ENCODE measurements around the gene SERPINB5. TPM values are rescaled to one million over a fixed set of nuclear protein-coding genes. Genes with fewer than 3 reads are reported as not detected.

The SERPINB5 gene
- polyA plus RNA-seq (2011; rRNA removed) (0.11 and 0.12 TPM in 2 replicates), polyA plus RNA-seq (2017; fragmentation: RNase III; extraction: RNeasy Plus Mini Kit Qiagen cat#74134 plus additional on column Dnase treatment) (0.04 to 0.08 TPM (median 0.08 TPM) in 3 replicates), polyA minus RNA-seq (2011; rRNA and poly(A)+ RNA removed) (0.12 and 0.34 TPM in 2 replicates)
- 0.01 TPM in 1 of 2 replicates, not detected in the other for polyA plus RNA-seq (2012; cell fraction: cytosol; rRNA removed)
- 0.08 TPM in 1 of 2 replicates, not detected in the other for polyA plus RNA-seq (2012; cell fraction: nucleus; rRNA removed)

DNA sequence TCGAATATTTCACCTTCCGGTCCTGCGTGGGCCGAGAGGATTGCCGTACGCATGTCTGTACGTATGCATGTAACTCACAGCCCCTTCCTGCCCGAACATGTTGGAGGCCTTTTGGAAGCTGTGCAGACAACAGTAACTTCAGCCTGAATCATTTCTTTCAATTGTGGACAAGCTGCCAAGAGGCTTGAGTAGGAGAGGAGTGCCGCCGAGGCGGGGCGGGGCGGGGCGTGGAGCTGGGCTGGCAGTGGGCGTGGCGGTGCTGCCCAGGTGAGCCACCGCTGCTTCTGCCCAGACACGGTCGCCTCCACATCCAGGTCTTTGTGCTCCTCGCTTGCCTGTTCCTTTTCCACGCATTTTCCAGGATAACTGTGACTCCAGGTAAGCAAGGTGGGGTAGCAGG is at the start of gene SERPINB5:
Gene SERPINB5 (plus strand): TSS at position 291 of the 400 bp plus-strand sequence. CDS start 7,471 bp downstream, outside the sequence.
- Histone ChIP-seq H3K27ac (no peak within 1 kb of the TSS), H3K9me3 (no peaks in the 10 kb centered on the region), H3K4me1 (peaks cover 13% of the 10 kb centered on the region), H3K4me3 (no peak within 1 kb of the TSS), H3K4me2 (no peak within 1 kb of the TSS)
- ChIA-PET CTCF (no interaction called here), POLR2A (no interaction called here)
- TF ChIP-seq SMC3 (IDR thresholded peaks at IDR 0.05): no peak
- TF ChIP-seq HEYL (CRISPR knock-in tag; IDR thresholded peaks at IDR 0.05): no peak
- no peak for TF ChIP-seq RAD21 (conservative IDR thresholded peaks at IDR 0.05 in 1 of 2, IDR thresholded peaks at IDR 0.05 in 1 of 2)
- no peak for DNase-seq (ENCODE audit: low read depth in 1 of 2, low spot score in 1 of 2)
- 82% methylated on average over 21 of the region's 21 CpGs for WGBS (ENCODE audit: missing lambda C conversion rate)
- FAIRE-seq: no peak
- ATAC-seq: no peak

GRCh38 chr18:63427558-63427957 is 49.2 kb upstream of the SERPINB5 start:
- TF ChIP-seq POLR2A (IDR thresholded peaks at IDR 0.05; ENCODE audit: low read length) (no peak), NFE2L2 (conservative IDR thresholded peaks at IDR 0.05; ENCODE audit: low read length) (no peak), EHF (CRISPR knock-in tag; IDR thresholded peaks at IDR 0.05) (no peak), FOXS1 (CRISPR knock-in tag; IDR thresholded peaks at IDR 0.05) (no peak), SMC3 (IDR thresholded peaks at IDR 0.05) (no peak), MAFK (IDR thresholded peaks at IDR 0.05; ENCODE audit: partially characterized antibody) (no peak)
- TF ChIP-seq, protein P1, sequence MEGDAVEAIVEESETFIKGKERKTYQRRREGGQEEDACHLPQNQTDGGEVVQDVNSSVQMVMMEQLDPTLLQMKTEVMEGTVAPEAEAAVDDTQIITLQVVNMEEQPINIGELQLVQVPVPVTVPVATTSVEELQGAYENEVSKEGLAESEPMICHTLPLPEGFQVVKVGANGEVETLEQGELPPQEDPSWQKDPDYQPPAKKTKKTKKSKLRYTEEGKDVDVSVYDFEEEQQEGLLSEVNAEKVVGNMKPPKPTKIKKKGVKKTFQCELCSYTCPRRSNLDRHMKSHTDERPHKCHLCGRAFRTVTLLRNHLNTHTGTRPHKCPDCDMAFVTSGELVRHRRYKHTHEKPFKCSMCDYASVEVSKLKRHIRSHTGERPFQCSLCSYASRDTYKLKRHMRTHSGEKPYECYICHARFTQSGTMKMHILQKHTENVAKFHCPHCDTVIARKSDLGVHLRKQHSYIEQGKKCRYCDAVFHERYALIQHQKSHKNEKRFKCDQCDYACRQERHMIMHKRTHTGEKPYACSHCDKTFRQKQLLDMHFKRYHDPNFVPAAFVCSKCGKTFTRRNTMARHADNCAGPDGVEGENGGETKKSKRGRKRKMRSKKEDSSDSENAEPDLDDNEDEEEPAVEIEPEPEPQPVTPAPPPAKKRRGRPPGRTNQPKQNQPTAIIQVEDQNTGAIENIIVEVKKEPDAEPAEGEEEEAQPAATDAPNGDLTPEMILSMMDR (IDR thresholded peaks at IDR 0.05): no peak
- no peak overlapping the region for H3K27ac ChIP-seq
- CTCF ChIA-PET: interaction anchor here (0.7 to 2.0 kb wide), 4 partner anchors 9 to 411 kb away, joined by 3 to 8 read pairs (median 5); no protein-coding TSS in a partner anchor
- 69% methylated on average over 4 of the region's 4 CpGs for WGBS (ENCODE audit: missing lambda C conversion rate)
- POLR2A ChIA-PET: interaction anchor here (0.7 kb wide), 1 partner anchor 60 kb away, joined by 3 read pairs; the partner anchor contains the start of gene KDSR
- FAIRE-seq: no peak
- no peak for DNase-seq (ENCODE audit: low read depth in 1 of 2, low spot score in 1 of 2)
- 0 out of 3 replicates have a peak, but pooled peaks cover 3% of the 10 kb centered on the region for H3K4me1 ChIP-seq
- ATAC-seq: no peak
- no peak overlapping the region for H3K4me2 ChIP-seq
- no peaks in the 10 kb centered on the region for H3K9me3 ChIP-seq
- H3K4me3 ChIP-seq: no peak overlapping the region

DNA sequence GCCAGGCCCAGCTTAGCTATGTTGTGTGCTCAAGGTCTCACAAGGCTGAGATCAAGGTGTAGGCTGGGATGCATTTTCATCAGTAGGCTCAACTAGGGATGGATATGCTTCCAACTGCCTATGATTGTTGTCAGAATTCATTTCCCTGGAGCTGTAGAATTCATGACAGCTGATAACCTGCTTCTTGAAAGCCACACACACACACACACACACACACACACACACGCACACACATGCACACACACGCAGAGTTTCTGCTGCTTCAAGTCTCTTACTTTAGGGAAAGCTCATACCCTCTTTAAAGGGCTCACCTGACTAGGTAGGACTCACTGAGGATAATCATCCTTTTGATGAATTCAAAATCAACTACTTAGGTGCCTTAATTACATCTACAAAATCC is 46.2 kb upstream of the SERPINB5 start:
- H3K4me3 ChIP-seq: no peak overlapping the region
- ATAC-seq (no peak), FAIRE-seq (no peak), DNase-seq (ENCODE audit: low read depth in 1 of 2, low spot score in 1 of 2) (no peak)
- H3K9me3 ChIP-seq: no peaks in the 10 kb centered on the region
- 46% methylated on average over 2 of the region's 2 CpGs for WGBS (ENCODE audit: missing lambda C conversion rate)
- POLR2A ChIA-PET: interaction anchor here (0.7 kb wide), 1 partner anchor 15 kb away, joined by 3 read pairs; no protein-coding TSS in a partner anchor
- no peak overlapping the region for H3K27ac ChIP-seq
- H3K4me1 ChIP-seq: no peaks in the 10 kb centered on the region
- TF ChIP-seq TP53 (CRISPR knock-in tag; IDR thresholded peaks at IDR 0.05): no peak
- TF ChIP-seq E2F6 (IDR thresholded peaks at IDR 0.05; ENCODE audit: borderline replicate concordance, low read depth): no peak
- TF ChIP-seq KDM1A (IDR thresholded peaks at IDR 0.05; ENCODE audit: low read depth): no peak
- no peak for TF ChIP-seq HDAC2 (IDR thresholded peaks at IDR 0.05)
- no peak for TF ChIP-seq CHD2 (IDR thresholded peaks at IDR 0.05; ENCODE audit: low read length, partially characterized antibody)
- TF ChIP-seq EHF (CRISPR knock-in tag; IDR thresholded peaks at IDR 0.05): no peak
- no peak for TF ChIP-seq SMC3 (IDR thresholded peaks at IDR 0.05)
- no peak for TF ChIP-seq CHD4 (IDR thresholded peaks at IDR 0.05; ENCODE audit: borderline replicate concordance)
- no peak for TF ChIP-seq MAX (IDR thresholded peaks at IDR 0.05)
- TF ChIP-seq HOXA7 (CRISPR knock-in tag; IDR thresholded peaks at IDR 0.05): no peak
- no peak for TF ChIP-seq NPAS2 (CRISPR knock-in tag; IDR thresholded peaks at IDR 0.05; ENCODE audit: borderline replicate concordance)
- no peak for TF ChIP-seq RFX5 (IDR thresholded peaks at IDR 0.05)
- no peak for TF ChIP-seq ZSCAN20 (CRISPR knock-in tag; IDR thresholded peaks at IDR 0.05)
- CTCF ChIA-PET: interaction anchor here (0.5 to 1.1 kb wide), 2 partner anchors 8 to 300 kb away, joined by 3 to 5 read pairs; no protein-coding TSS in a partner anchor
- H3K4me2 ChIP-seq: no peak overlapping the region

Data from A549 (cell line).